Aortic smooth muscle cell (primary cell): ENCODE results near the gene SCN8A. TPM values are rescaled to one million over a fixed set of nuclear protein-coding genes. Genes with fewer than 3 reads are reported as not detected.

Source experiments
- total RNA-seq: library from RNA; depleted of rRNA; stranded (reverse); fragments of >200 nt; gene quantifications from 2 replicates; pipeline ENCODE4 v1.2.3, GENCODE V29; 2014

The SCN8A gene
- 0.26 and 0.44 TPM in 2 replicates for total RNA-seq

DNA sequence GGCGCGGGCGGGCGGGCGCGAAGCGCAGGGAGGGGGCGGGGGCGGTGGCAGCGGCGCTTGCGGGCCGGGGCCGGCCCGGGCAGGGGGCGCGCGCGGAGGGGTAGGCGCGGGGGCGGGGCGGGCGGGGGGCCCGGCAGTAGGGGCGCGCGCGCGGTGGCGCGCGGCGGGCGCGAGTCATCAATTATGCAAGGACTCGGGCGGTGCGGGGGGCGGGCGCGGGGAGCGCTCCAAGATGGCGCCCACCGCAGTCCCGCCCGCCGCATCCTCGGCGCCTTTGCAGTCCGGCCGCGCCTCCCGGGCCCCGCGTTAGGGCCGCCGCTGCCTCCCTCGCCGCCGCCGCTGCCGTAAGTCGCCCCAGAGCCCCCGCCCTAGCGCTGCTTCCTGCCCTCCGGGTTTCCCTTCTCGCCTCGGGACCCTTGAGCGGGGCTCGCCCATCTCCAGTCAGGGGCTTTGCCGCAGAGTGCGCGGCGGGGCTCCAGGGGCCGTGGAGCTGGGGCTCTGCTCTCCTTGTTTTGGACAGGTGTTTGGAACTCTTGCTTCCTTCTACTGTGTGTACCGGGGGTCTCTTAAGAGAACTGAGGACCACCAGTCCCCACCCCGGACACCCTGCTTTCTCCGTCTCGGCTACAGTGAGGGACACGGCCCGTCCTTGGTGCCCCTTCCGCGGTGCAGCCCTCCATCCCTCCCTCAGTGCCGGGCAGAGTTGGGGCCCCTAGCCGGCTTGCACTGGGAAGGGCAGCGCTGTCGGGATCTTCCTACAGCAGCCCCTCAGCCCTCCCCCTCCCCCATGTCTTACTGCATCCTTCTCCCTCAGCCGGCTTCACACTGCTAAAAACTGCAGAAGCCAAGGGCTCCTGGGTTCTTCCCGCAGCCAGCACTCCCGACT lies at the start of gene SCN8A:
Gene SCN8A, plus strand, starts transcription at position 218 of the 886 bp plus-strand sequence. CDS start 71,585 bp downstream, outside the sequence.

DNA sequence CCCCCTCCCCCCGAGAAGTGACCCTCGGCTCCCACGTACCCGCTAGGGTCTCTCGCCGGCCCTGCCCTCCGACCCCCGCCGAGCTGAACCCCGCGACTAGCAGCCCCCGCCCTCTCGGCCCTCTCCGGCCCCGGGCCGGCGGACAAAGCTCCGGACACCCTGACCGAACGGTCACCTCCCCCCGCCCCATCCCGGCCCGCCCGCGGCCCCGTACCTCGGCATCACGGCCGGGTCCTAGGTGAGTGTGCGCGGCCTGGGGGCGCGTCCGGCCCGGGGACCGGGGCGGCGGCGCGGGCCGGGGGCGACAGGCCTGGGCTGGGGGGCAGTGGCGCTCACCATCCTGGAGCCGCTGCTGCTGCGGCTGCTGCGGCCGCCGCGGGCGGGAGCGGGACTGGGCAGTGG lies 257.3 kb downstream of the SCN8A start, which contains the start of gene FIGNL2:
Gene FIGNL2, minus strand, starts transcription at position 393 of the 402 bp plus-strand sequence. CDS start 26,305 bp downstream, outside the sequence.

Other genes starting within 250 kb of the SCN8A start
- not detected in 2 replicates for gene CELA1, start 244.6 kb upstream of the SCN8A start, total RNA-seq
- 5.0 and 5.3 TPM in 2 replicates for gene GALNT6, start 199.8 kb upstream of the SCN8A start, total RNA-seq
- gene SLC4A8, start 166.4 kb upstream of the SCN8A start, total RNA-seq = 2.3 and 3.0 TPM in 2 replicates